ENCODE measurements around the gene NOTO.
A peak's percentile ranks its signal among the peaks of the same experiment; 100 is the strongest.

GRCh38 chr2:73260338-73260984 is 58.1 kb downstream of the NOTO start:
- TF ChIP-seq ZNF747 (tag by site-specific recombination; IDR thresholded peaks at IDR 0.05) (no peak), YY2 (tag by site-specific recombination; IDR thresholded peaks at IDR 0.05) (no peak), CTCF (tag by site-specific recombination; IDR thresholded peaks at IDR 0.05) (peak; percentile 71), ZNF274 (IDR thresholded peaks at IDR 0.05; ENCODE audit: low read length) (no peak), ZNF274 (tag by site-specific recombination; IDR thresholded peaks at IDR 0.05; ENCODE audit: borderline replicate concordance) (no peak), ZNF37A (tag by site-specific recombination; IDR thresholded peaks at IDR 0.05) (no peak), ATF2 (tag by site-specific recombination; IDR thresholded peaks at IDR 0.05; ENCODE audit: low read depth) (no peak), ZNF211 (tag by site-specific recombination; IDR thresholded peaks at IDR 0.05; ENCODE audit: low read depth) (no peak), HOXA7 (CRISPR knock-in tag; IDR thresholded peaks at IDR 0.05; ENCODE audit: borderline replicate concordance) (no peak), ZNF580 (tag by site-specific recombination; IDR thresholded peaks at IDR 0.05) (no peak), ZNF398 (tag by site-specific recombination; IDR thresholded peaks at IDR 0.05) (no peak)

Measured in HEK293 (cell line).